Coronary artery (tissue), 2 donors: ENCODE results near the gene FBXO28.

ENCODE experiments used
- DNase-seq: peaks from one replicate; pipeline ENCODE4 v3.0.0-alpha.2; 2017; ENCODE audit warnings: low spot score
- H3K27ac ChIP-seq, 2 donors: fragments of 200-600 bp; sonication (generic); one replicate each; pipeline ENCODE4 v1.5.1; 2016 to 2019
- H3K4me3 ChIP-seq: fragments of 200-600 bp; sonication (generic); 2 replicates; pipeline ENCODE4 v1.5.1; 2016; ENCODE audit warnings: mild to moderate bottlenecking, moderate library complexity
- CTCF ChIP-seq: fragments of 200-600 bp; sonication (generic); IDR thresholded peaks from one replicate; pipeline ENCODE4 v1.5.1; 2019; ENCODE audit warnings: antibody characterized with exemption

FBXO28 gene

GRCh38 chr1:224109981-224110380 lies 3.9 kb upstream of the FBXO28 start:
- no peak for DNase-seq
- H3K4me3 ChIP-seq = no peak overlapping the region
- H3K27ac ChIP-seq = no peak overlapping the region
- TF ChIP-seq CTCF = no peak

GRCh38 chr1:224113005-224113404 lies 906 bp upstream of the FBXO28 start:
- DNase-seq = no peak
- TF ChIP-seq CTCF = no peak
- no peak overlapping the region for H3K4me3 ChIP-seq
- no peak overlapping the region for H3K27ac ChIP-seq

GRCh38 chr1:224113545-224113917 lies 380 bp upstream of the FBXO28 start:
- no peak for DNase-seq
- peak overlapping the region; percentile 100 for H3K4me3 ChIP-seq
- peak overlapping the region; percentile 85 to 99 for H3K27ac ChIP-seq
- no peak for TF ChIP-seq CTCF

- peak overlapping the region; percentile 85 to 99 for H3K27ac ChIP-seq
- H3K4me3 ChIP-seq = peak overlapping the region; percentile 100
- no peak for DNase-seq
- TF ChIP-seq CTCF = no peak
Observed at GRCh38 chr1:224114787-224115175, 870 bp downstream of the FBXO28 start.

- H3K27ac ChIP-seq = no peak overlapping the region
- DNase-seq = no peak
- peak; percentile 20 for TF ChIP-seq CTCF
- H3K4me3 ChIP-seq = no peak overlapping the region
Observed at GRCh38 chr1:224116131-224116530, 2.2 kb downstream of the FBXO28 start.

- no peak overlapping the region for H3K27ac ChIP-seq
- H3K4me3 ChIP-seq = no peak overlapping the region
- no peak for TF ChIP-seq CTCF
- no peak for DNase-seq
Observed at GRCh38 chr1:224118688-224119087, 4.8 kb downstream of the FBXO28 start.

GRCh38 chr1:224123136-224123535 lies 9.2 kb downstream of the FBXO28 start:
- DNase-seq = no peak
- TF ChIP-seq CTCF = no peak
- Histone ChIP-seq H3K27ac (no peak overlapping the region), H3K4me3 (no peak overlapping the region)
